ENCODE measurements around the gene POLA1. TPM values are rescaled to one million over a fixed set of nuclear protein-coding genes. Genes with fewer than 3 reads are reported as not detected.

The POLA1 gene
- total RNA-seq, 1 donor from 2014 or later: 80.4 TPM

DNA sequence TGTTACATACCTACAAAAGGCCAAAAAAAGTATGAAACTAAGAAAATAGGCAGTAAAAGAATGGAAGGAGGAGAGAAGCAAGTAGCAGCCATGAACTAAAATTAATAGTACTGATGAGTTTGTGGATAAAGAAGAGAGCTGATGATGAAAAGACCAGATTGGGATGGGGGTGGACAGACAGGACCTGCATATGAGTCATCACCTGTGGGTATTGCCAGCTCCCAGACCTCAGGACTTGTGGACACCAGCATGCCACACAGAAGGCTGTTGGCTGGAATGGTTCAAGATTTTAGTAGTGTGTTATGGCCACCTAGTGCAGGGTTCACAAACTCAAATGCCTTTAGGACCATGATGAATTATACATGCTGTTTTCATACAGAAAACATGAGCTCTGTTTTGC is 263.1 kb downstream of the POLA1 start:
- Mint-ChIP-seq H3K36me3 (peaks cover 5% of the 10 kb centered on the region), H3K27ac (peak overlapping the region; percentile 91), H3K9me3 (no peaks in the 10 kb centered on the region), H3K27me3 (ENCODE audit: insufficient read depth, low read depth) (no peaks in the 10 kb centered on the region), H3K4me3 (no peak overlapping the region), H3K4me1 (peaks cover 73% of the 10 kb centered on the region)
- H3F3A ChIP-seq (ENCODE audit: low read depth): peaks cover 15% of the 10 kb centered on the region
- no peaks in the 10 kb centered on the region for H3K79me2 ChIP-seq (ENCODE audit: low read depth)
- H3K36me3 ChIP-seq: no peaks in the 10 kb centered on the region
- no peaks in the 10 kb centered on the region for H3K27me3 ChIP-seq
- H3K9ac ChIP-seq: no peak overlapping the region
- no peak overlapping the region for H3K4me2 ChIP-seq
- H3K4me3 ChIP-seq: no peak overlapping the region
- no peaks in the 10 kb centered on the region for H4K20me1 ChIP-seq (ENCODE audit: low read depth)
- H3K9me3 ChIP-seq (ENCODE audit: low read depth): no peaks in the 10 kb centered on the region
- DNase-seq (ENCODE audit: low spot score): no peak
- peaks cover 21% of the 10 kb centered on the region for H3K4me1 ChIP-seq
- no peak overlapping the region for H3K27ac ChIP-seq
- TF ChIP-seq, protein P1, sequence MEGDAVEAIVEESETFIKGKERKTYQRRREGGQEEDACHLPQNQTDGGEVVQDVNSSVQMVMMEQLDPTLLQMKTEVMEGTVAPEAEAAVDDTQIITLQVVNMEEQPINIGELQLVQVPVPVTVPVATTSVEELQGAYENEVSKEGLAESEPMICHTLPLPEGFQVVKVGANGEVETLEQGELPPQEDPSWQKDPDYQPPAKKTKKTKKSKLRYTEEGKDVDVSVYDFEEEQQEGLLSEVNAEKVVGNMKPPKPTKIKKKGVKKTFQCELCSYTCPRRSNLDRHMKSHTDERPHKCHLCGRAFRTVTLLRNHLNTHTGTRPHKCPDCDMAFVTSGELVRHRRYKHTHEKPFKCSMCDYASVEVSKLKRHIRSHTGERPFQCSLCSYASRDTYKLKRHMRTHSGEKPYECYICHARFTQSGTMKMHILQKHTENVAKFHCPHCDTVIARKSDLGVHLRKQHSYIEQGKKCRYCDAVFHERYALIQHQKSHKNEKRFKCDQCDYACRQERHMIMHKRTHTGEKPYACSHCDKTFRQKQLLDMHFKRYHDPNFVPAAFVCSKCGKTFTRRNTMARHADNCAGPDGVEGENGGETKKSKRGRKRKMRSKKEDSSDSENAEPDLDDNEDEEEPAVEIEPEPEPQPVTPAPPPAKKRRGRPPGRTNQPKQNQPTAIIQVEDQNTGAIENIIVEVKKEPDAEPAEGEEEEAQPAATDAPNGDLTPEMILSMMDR (IDR thresholded peaks at IDR 0.05): no peak
- TF ChIP-seq EZH2phosphoT487 (IDR thresholded peaks at IDR 0.05) (no peak), EZH2 (IDR thresholded peaks at IDR 0.05) (no peak)
- no peak overlapping the region for H2AFZ ChIP-seq (replicated peaks)

DNA sequence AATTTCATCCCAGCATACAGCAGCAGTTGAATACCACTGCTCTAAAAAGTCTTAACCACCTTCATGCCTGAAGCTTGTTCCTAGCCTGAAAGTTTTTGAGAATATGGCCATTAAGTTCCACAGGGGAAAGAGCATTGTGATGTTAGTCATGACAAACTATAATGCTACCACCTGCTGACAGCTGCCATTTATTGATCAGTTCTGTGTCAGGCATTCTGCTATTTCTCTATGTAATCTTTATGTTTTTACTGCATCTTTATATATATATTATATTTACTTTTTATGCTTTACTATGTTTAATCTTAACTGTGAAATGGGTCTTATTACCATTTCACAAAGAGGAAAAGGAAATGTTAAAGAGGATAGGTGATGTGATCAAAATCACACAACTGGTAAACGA is 268.1 kb downstream of the POLA1 start:
- no peak overlapping the region for H3K27ac ChIP-seq
- H3K27ac Mint-ChIP-seq: no peak overlapping the region
- H4K20me1 ChIP-seq (ENCODE audit: low read depth): no peaks in the 10 kb centered on the region
- H3K4me2 ChIP-seq: no peak overlapping the region
- H3K79me2 ChIP-seq (ENCODE audit: low read depth): no peaks in the 10 kb centered on the region
- H3K9me3 Mint-ChIP-seq: no peaks in the 10 kb centered on the region
- H3K9me3 ChIP-seq (ENCODE audit: low read depth): no peaks in the 10 kb centered on the region
- TF ChIP-seq EZH2phosphoT487 (IDR thresholded peaks at IDR 0.05): no peak
- TF ChIP-seq, protein P1 (IDR thresholded peaks at IDR 0.05): no peak
- TF ChIP-seq EZH2 (IDR thresholded peaks at IDR 0.05): no peak
- H3K9ac ChIP-seq: no peak overlapping the region
- no peak for DNase-seq (ENCODE audit: low spot score)
- H3K36me3 Mint-ChIP-seq: peaks cover 5% of the 10 kb centered on the region
- peaks cover 13% of the 10 kb centered on the region for H3K4me1 ChIP-seq
- peaks cover 53% of the 10 kb centered on the region for H3K4me1 Mint-ChIP-seq
- H3K36me3 ChIP-seq: no peaks in the 10 kb centered on the region
- H3K4me3 Mint-ChIP-seq: no peak overlapping the region
- H3K4me3 ChIP-seq: no peak overlapping the region
- no peak overlapping the region for H2AFZ ChIP-seq (replicated peaks)
- no peaks in the 10 kb centered on the region for H3K27me3 ChIP-seq
- H3K27me3 Mint-ChIP-seq (ENCODE audit: insufficient read depth, low read depth): no peaks in the 10 kb centered on the region
- peaks cover 10% of the 10 kb centered on the region for H3F3A ChIP-seq (ENCODE audit: low read depth)

DNA sequence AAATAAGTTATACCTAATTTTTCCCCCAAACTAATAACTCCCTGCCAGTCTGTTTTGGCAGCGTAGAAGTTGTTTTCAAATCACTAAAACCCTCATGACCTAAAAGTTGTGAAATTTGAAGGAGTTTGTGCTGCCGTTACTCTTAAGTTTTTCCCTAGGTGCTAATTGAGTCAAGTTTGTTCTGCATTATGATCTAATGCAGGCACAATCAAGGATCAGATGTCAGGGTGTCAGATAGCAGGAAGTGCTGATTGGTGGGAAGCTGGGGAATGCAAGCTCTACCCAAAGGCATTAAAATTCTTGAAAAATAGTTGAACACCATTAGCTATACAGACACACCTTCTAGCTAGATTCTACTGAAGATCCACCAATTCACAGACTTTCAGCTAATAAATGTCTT is 270.1 kb downstream of the POLA1 start:
- Histone ChIP-seq H3K4me3 (no peak overlapping the region), H2AFZ (replicated peaks) (no peak overlapping the region)

More for the DNA sequence above, 270.1 kb downstream of the POLA1 start:
- Histone ChIP-seq H3K79me2 (ENCODE audit: low read depth) (no peaks in the 10 kb centered on the region), H3F3A (ENCODE audit: low read depth) (peaks cover 10% of the 10 kb centered on the region), H3K4me1 (peaks cover 13% of the 10 kb centered on the region), H4K20me1 (ENCODE audit: low read depth) (no peaks in the 10 kb centered on the region), H3K4me2 (no peak overlapping the region), H3K9ac (no peak overlapping the region), H3K27ac (no peak overlapping the region), H3K27me3 (no peaks in the 10 kb centered on the region), H3K36me3 (no peaks in the 10 kb centered on the region), H3K9me3 (ENCODE audit: low read depth) (no peaks in the 10 kb centered on the region)
- TF ChIP-seq EZH2phosphoT487 (IDR thresholded peaks at IDR 0.05) (no peak), EZH2 (IDR thresholded peaks at IDR 0.05) (no peak)
- TF ChIP-seq, protein P1 (IDR thresholded peaks at IDR 0.05): no peak
- Mint-ChIP-seq H3K4me1 (peaks cover 34% of the 10 kb centered on the region), H3K36me3 (peaks cover 8% of the 10 kb centered on the region), H3K9me3 (no peaks in the 10 kb centered on the region), H3K27ac (no peak overlapping the region), H3K27me3 (ENCODE audit: insufficient read depth, low read depth) (no peaks in the 10 kb centered on the region), H3K4me3 (no peak overlapping the region)
- DNase-seq (ENCODE audit: low spot score): no peak

Measured in neural progenitor cell (in vitro differentiated cells).